Liver (tissue), 9 donors: Measurements from ENCODE around the gene STXBP1. TPM values are rescaled to one million over a fixed set of nuclear protein-coding genes. Genes with fewer than 3 reads are reported as not detected.

ENCODE experiments used
- DNase-seq: peaks from one replicate; pipeline ENCODE4 v3.0.0-alpha.2; 2017; ENCODE audit warnings: low spot score
- H3K27ac ChIP-seq, 2 donors: one replicate each; pipeline ENCODE4 v1.7.0; 2013; ENCODE audit warnings: inconsistent platforms in 2 of 2, low read length in 2 of 2, control low read depth in 1 of 2, low read depth in 1 of 2, mild to moderate bottlenecking in 1 of 2
- H3K27me3 ChIP-seq, 4 donors: one replicate each; pipeline versions ENCODE4 v1.6.1 to v1.7.0; 2013; ENCODE audit warnings: low read length in 3 of 4, inconsistent platforms in 1 of 4, mild to moderate bottlenecking in 1 of 4, moderate library complexity in 1 of 4; ENCODE audit not compliant: control insufficient read depth in 4 of 4, insufficient read depth in 4 of 4
- H3K36me3 ChIP-seq, 4 donors: one replicate each; pipeline versions ENCODE4 v1.6.1 to v1.7.0; 2013; ENCODE audit warnings: low read length in 3 of 4, mild to moderate bottlenecking in 3 of 4, low read depth in 1 of 4, moderate library complexity in 1 of 4; ENCODE audit not compliant: control insufficient read depth in 4 of 4, insufficient read depth in 3 of 4
- H3K4me1 ChIP-seq, 4 donors: one replicate each; pipeline versions ENCODE4 v1.6.1 to v1.7.0; 2013; ENCODE audit warnings: low read length in 3 of 4, mild to moderate bottlenecking in 3 of 4, moderate library complexity in 1 of 4; ENCODE audit not compliant: control insufficient read depth in 4 of 4, insufficient read depth in 4 of 4
- H3K4me3 ChIP-seq, 3 donors: one replicate each; pipeline versions ENCODE4 v1.6.1 to v1.7.0; 2013; ENCODE audit warnings: low read length in 3 of 3, control low read depth in 1 of 3, low read depth in 1 of 3, mild to moderate bottlenecking in 1 of 3
- H3K9ac ChIP-seq, 2 donors: one replicate each; pipeline ENCODE4 v1.7.0; 2013; ENCODE audit warnings: low read length in 2 of 2, mild to moderate bottlenecking in 2 of 2, moderate library complexity in 2 of 2, control low read depth in 1 of 2, low read depth in 1 of 2
- H3K9me3 ChIP-seq, 4 donors: one replicate each; pipeline versions ENCODE4 v1.6.1 to v1.7.0; 2013; ENCODE audit warnings: low read length in 3 of 4; ENCODE audit not compliant: control insufficient read depth in 4 of 4
- EGR1 ChIP-seq, 2 donors: IDR thresholded peaks; 2 replicates each; pipeline ENCODE4 v1.6.1; 2016 to 2018; ENCODE audit warnings: antibody characterized with exemption in 2 of 2, low read depth in 2 of 2
- FOXA1 ChIP-seq: IDR thresholded peaks from 2 replicates; pipeline ENCODE4 v1.6.1; 2016; ENCODE audit warnings: antibody characterized with exemption
- FOXA2 ChIP-seq: IDR thresholded peaks from 2 replicates; pipeline ENCODE4 v1.6.1; 2016; ENCODE audit warnings: antibody characterized with exemption
- GABPA ChIP-seq, 2 donors: IDR thresholded peaks in 1 of 2; conservative IDR thresholded peaks in 1 of 2; 2 replicates each; pipeline ENCODE4 v1.6.1; 2016; ENCODE audit warnings: antibody characterized with exemption in 2 of 2, mild to moderate bottlenecking in 1 of 2, moderate library complexity in 1 of 2
- HNF4A ChIP-seq, 2 donors: conservative IDR thresholded peaks; 2 replicates each; pipeline ENCODE4 v1.6.1; 2016; ENCODE audit warnings: antibody characterized with exemption in 2 of 2, mild to moderate bottlenecking in 2 of 2
- HNF4G ChIP-seq: IDR thresholded peaks from 2 replicates; pipeline ENCODE4 v1.6.1; 2016; ENCODE audit warnings: antibody characterized with exemption
- JUND ChIP-seq, 2 donors: IDR thresholded peaks; 2 replicates each; pipeline ENCODE4 v1.6.1; 2016; ENCODE audit warnings: antibody characterized with exemption in 2 of 2
- NR2F2 ChIP-seq: IDR thresholded peaks from 2 replicates; pipeline ENCODE4 v1.6.1; 2016; ENCODE audit warnings: antibody characterized with exemption
- RAD21 ChIP-seq, 2 donors: IDR thresholded peaks; 2 replicates each; pipeline ENCODE4 v1.6.1; 2016; ENCODE audit warnings: antibody characterized with exemption in 2 of 2, mild to moderate bottlenecking in 2 of 2
- RXRA ChIP-seq, 2 donors: IDR thresholded peaks; 2 replicates each; pipeline ENCODE4 v1.6.1; 2017 to 2018; ENCODE audit warnings: antibody characterized with exemption in 2 of 2, mild to moderate bottlenecking in 1 of 2
- SP1 ChIP-seq: IDR thresholded peaks from 2 replicates; pipeline ENCODE4 v1.6.1; 2018; ENCODE audit warnings: antibody characterized with exemption, mild to moderate bottlenecking
- TAF1 ChIP-seq: conservative IDR thresholded peaks from 2 replicates; pipeline ENCODE4 v1.6.1; 2016; ENCODE audit warnings: antibody characterized with exemption, mild to moderate bottlenecking
- YY1 ChIP-seq: IDR thresholded peaks from 2 replicates; pipeline ENCODE4 v1.6.1; 2016; ENCODE audit warnings: antibody characterized with exemption, mild to moderate bottlenecking
- WGBS: extraction: QIAGEN DNeasy Blood & Tissue Kit; methylation state at CpG from one replicate; pipeline ENCODE4 v1.1.7; 2013; 5-methylcytosine and 5-hydroxymethylcytosine counted together
- polyA plus RNA-seq, 2 donors: library from polyadenylated mRNA; stranded (reverse) in 1 of 2; unstranded in 1 of 2; fragments of 200-250 nt in 1 of 2; fragments of >200 nt in 1 of 2; fragmentation: Nextera tagmentation in 1 of 2; extraction: Ambion mirVana in 1 of 2; gene quantifications; one replicate each; pipeline versions ENCODE4 v1.2.1 to v1.2.3, GENCODE V29; 2013 to 2015
- total RNA-seq, 2 donors: library from RNA; depleted of rRNA; stranded (reverse); fragments of >200 nt; gene quantifications; one replicate each; pipeline ENCODE4 v1.2.3, GENCODE V29; 2014
- TF ChIP-seq, protein P1 (sequence below): IDR thresholded peaks from 2 replicates; pipeline ENCODE4 v1.6.1; 2016; ENCODE audit warnings: antibody characterized with exemption
- TF ChIP-seq, protein P2 (sequence below): IDR thresholded peaks from 2 replicates; pipeline ENCODE4 v1.6.1; 2016; ENCODE audit warnings: antibody characterized with exemption, mild to moderate bottlenecking
- TF ChIP-seq, protein P3 (sequence below): IDR thresholded peaks from 2 replicates; pipeline ENCODE4 v1.6.1; 2016; ENCODE audit warnings: antibody characterized with exemption
- TF ChIP-seq, protein P4 (sequence below): fragments of 150-350 bp; IDR thresholded peaks from 2 replicates; pipeline ENCODE4 v1.5.1; 2017; ENCODE audit warnings: improper control_type of control experiment, low read depth, low read length; ENCODE audit not compliant: missing input control
- TF ChIP-seq, protein P5 (sequence below): IDR thresholded peaks from 2 replicates; pipeline ENCODE4 v1.6.1; 2016; ENCODE audit warnings: antibody characterized with exemption
- donor health status: healthy.
- donor health status: healthy.
- donor health status: healthy.
- donor health status: healthy.
- donor health status: healthy.

The STXBP1 gene
- total and polyA plus RNA-seq, 4 donors = 1.7 to 4.6 (median 2.3) TPM

DNA sequence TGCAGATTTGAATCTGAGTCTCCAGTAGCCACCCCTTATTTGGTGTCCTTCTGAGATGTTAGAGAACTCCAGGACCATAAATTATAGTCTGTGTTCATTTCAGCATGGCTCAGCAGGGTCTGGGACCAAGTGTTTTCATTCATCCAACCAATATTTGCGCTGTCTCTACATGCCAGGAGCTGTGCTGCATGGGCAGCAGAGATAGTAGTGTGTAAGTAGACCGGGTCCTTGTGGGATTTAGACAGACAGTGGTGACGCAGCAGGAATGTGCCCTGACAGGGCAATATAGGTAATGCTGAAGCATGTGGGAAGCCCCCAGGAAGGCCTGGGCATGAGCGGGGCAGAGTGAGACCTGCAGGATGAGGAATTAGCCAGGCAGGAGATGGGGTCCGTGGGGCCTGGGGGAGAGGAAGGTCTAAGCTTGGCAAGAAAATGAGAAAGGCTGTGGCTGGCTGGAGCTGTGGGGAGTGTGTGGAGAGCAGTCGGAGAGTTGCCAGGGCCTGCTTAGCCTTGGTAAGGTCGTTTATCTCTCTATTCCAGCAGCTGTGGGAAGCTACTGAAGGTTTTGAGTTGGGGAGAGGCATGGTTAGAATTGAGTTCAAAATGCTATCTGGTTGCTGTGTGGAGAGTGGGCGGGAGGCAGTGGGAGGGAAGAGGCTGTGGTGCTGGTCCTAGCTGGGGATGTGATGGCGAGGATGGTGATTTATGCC lies 16.8 kb downstream of the STXBP1 start (continued):
- TF ChIP-seq, protein P1, sequence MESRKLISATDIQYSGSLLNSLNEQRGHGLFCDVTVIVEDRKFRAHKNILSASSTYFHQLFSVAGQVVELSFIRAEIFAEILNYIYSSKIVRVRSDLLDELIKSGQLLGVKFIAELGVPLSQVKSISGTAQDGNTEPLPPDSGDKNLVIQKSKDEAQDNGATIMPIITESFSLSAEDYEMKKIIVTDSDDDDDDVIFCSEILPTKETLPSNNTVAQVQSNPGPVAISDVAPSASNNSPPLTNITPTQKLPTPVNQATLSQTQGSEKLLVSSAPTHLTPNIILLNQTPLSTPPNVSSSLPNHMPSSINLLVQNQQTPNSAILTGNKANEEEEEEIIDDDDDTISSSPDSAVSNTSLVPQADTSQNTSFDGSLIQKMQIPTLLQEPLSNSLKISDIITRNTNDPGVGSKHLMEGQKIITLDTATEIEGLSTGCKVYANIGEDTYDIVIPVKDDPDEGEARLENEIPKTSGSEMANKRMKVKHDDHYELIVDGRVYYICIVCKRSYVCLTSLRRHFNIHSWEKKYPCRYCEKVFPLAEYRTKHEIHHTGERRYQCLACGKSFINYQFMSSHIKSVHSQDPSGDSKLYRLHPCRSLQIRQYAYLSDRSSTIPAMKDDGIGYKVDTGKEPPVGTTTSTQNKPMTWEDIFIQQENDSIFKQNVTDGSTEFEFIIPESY = no peak
- TF ChIP-seq GABPA (IDR thresholded peaks at IDR 0.05 in 1 of 2, conservative IDR thresholded peaks at IDR 0.05 in 1 of 2) (no peak), RAD21 (IDR thresholded peaks at IDR 0.05) (no peak), TAF1 (no peak)

DNA sequence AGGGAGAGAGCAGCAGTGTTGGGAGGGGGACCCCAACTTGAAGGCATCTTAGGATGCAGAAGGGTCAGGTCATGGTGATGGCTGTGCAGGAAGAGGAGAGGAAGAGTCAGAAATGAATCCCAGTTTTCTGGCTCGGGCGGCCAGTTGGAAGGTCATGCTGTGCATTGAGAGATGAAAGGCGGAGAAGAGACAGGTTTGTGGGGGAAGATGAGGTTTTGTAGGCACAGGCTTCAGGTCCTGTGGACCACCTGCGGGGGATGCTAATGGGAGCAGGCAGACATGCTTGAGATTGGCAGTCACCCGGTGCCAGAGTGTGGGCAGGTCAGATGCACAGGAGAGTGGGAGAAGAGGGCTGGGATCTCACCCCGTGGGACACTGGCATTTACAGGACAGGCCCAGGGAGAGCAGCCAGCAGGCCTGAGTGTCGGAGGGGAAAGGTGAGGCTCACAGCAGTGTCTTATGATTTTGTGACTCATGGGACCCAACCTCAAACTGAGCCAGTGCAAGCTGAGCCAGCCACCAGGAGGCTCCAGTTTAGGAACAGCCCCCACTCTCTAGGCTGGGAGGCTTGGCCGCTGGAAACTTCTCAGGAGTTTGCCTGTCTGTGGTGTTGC lies 17.5 kb downstream of the STXBP1 start:
- Histone ChIP-seq H3K4me1 (no peaks in the 10 kb centered on the region), H3K4me3 (no peak overlapping the region), H3K36me3 (no peaks in the 10 kb centered on the region), H3K9ac (no peak overlapping the region), H3K27me3 (no peaks in the 10 kb centered on the region), H3K9me3 (no peaks in the 10 kb centered on the region), H3K27ac (no peak overlapping the region)
- TF ChIP-seq JUND (IDR thresholded peaks at IDR 0.05) = no peak
- TF ChIP-seq, protein P2, sequence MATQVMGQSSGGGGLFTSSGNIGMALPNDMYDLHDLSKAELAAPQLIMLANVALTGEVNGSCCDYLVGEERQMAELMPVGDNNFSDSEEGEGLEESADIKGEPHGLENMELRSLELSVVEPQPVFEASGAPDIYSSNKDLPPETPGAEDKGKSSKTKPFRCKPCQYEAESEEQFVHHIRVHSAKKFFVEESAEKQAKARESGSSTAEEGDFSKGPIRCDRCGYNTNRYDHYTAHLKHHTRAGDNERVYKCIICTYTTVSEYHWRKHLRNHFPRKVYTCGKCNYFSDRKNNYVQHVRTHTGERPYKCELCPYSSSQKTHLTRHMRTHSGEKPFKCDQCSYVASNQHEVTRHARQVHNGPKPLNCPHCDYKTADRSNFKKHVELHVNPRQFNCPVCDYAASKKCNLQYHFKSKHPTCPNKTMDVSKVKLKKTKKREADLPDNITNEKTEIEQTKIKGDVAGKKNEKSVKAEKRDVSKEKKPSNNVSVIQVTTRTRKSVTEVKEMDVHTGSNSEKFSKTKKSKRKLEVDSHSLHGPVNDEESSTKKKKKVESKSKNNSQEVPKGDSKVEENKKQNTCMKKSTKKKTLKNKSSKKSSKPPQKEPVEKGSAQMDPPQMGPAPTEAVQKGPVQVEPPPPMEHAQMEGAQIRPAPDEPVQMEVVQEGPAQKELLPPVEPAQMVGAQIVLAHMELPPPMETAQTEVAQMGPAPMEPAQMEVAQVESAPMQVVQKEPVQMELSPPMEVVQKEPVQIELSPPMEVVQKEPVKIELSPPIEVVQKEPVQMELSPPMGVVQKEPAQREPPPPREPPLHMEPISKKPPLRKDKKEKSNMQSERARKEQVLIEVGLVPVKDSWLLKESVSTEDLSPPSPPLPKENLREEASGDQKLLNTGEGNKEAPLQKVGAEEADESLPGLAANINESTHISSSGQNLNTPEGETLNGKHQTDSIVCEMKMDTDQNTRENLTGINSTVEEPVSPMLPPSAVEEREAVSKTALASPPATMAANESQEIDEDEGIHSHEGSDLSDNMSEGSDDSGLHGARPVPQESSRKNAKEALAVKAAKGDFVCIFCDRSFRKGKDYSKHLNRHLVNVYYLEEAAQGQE = no peak
- TF ChIP-seq, protein P3, sequence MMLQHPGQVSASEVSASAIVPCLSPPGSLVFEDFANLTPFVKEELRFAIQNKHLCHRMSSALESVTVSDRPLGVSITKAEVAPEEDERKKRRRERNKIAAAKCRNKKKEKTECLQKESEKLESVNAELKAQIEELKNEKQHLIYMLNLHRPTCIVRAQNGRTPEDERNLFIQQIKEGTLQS = no peak
- TF ChIP-seq HNF4A (conservative IDR thresholded peaks at IDR 0.05) = no peak
- TF ChIP-seq RAD21 (IDR thresholded peaks at IDR 0.05) = no peak
- TF ChIP-seq YY1 = no peak
- TF ChIP-seq, protein P4, sequence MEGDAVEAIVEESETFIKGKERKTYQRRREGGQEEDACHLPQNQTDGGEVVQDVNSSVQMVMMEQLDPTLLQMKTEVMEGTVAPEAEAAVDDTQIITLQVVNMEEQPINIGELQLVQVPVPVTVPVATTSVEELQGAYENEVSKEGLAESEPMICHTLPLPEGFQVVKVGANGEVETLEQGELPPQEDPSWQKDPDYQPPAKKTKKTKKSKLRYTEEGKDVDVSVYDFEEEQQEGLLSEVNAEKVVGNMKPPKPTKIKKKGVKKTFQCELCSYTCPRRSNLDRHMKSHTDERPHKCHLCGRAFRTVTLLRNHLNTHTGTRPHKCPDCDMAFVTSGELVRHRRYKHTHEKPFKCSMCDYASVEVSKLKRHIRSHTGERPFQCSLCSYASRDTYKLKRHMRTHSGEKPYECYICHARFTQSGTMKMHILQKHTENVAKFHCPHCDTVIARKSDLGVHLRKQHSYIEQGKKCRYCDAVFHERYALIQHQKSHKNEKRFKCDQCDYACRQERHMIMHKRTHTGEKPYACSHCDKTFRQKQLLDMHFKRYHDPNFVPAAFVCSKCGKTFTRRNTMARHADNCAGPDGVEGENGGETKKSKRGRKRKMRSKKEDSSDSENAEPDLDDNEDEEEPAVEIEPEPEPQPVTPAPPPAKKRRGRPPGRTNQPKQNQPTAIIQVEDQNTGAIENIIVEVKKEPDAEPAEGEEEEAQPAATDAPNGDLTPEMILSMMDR = no peak
- TF ChIP-seq HNF4G = no peak
- TF ChIP-seq EGR1 (IDR thresholded peaks at IDR 0.05; ENCODE audit: low read depth in 2 of 2) = no peak
- TF ChIP-seq, protein P1 = no peak
- no peak for TF ChIP-seq TAF1
- TF ChIP-seq GABPA (IDR thresholded peaks at IDR 0.05 in 1 of 2, conservative IDR thresholded peaks at IDR 0.05 in 1 of 2) = no peak
- no peak for TF ChIP-seq SP1
- no peak for TF ChIP-seq FOXA2
- TF ChIP-seq NR2F2 = no peak
- TF ChIP-seq FOXA1 = no peak
- TF ChIP-seq RXRA (IDR thresholded peaks at IDR 0.05) = no peak
- TF ChIP-seq, protein P5, sequence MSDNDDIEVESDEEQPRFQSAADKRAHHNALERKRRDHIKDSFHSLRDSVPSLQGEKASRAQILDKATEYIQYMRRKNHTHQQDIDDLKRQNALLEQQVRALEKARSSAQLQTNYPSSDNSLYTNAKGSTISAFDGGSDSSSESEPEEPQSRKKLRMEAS = no peak
- WGBS = 92% methylated on average over 8 of the region's 8 CpGs
- no peak for DNase-seq
